ENCODE data around the gene ERICH6B.

The ERICH6B gene

DNA sequence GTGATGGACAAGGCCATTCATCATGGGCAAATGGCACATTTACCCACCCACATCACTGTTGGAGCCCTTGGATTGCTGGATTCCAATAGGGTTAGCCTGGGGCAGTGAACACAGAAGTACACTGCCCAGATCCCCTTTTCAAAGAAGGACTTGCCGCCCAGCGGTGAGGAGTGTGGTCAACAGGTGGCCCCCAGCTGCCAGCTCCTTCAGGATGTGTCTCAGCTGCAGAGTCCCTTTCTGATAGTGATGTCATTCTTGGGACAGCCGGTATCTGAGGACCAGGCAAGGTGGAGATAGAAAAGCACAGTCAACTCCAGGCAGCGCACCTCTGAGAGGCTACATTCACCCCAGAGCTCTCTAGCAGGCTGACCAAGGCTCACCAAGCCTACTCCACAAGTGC lies 16.9 kb downstream of the ERICH6B start:
- no peak for DNase-seq

DNA sequence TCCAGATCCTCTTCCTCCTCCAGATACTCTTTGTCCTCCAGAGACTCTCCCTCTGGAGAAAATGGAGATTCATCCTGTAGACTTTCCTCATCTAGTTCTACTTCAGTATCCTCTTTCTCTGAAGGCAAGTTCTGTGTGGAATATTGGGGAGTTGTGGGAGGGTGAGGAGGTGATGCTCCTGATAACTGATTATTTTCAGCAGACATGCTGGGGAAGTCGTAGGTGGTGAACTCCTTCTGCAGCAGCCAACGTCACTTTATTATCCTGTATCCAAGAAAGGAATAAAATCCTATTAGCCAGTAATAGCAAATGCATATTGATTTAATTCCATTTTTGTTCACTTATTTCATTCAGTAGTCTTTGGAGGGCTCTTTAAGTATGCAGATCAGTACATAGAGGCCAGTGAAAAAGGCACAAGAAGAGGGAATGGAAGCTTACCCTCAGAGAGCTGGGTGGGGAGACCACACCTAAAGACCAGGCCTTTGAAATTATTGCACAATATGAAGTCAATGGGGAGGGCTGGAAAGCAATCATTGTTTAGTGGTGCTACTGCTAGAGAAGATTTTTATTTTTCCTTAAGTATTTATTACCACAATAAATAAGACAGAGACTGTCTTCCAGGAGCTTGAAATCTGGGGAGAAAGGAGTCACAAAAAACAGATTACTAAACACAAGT lies 18.6 kb downstream of the ERICH6B start:
- DNase-seq: no peak

DNA sequence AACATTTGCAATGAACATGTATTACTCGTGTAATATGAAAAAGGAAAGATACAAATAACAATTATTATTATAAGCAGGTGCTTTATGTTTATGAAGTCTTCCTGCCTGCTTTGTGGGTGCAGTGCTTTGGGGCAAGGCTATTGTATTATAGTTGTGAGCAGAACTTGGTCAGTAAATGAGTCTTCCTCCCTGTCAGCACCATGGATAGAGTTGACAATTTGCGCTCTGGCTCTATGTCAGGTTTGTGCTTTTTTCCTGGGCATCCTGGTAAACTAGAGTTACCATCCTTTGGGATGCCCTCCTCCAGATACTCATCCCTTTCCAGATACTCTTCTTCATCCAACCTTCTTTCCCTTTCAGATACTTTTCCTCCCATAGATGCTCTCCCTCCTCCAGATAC lies 19.6 kb downstream of the ERICH6B start:
- DNase-seq: no peak

DNA sequence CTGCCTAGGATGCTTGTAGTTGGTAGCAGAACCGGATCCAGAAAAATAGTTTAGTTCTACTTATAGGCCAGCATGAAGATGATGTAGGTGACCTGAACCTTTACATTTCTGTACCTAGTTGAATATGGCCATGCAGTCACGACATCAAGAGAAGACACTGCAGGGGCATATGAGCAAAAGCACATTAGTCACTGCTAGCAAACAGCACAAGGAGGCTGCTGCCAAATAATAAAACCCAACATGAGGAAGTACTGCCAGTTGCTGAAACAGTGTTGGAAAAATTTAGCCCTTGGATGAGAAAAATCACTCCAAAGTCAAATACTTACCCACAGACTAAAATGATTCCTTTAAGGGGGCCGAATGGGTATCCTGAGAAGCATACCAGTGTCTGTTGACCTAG lies 20.8 kb downstream of the ERICH6B start:
- DNase-seq: no peak

DNA sequence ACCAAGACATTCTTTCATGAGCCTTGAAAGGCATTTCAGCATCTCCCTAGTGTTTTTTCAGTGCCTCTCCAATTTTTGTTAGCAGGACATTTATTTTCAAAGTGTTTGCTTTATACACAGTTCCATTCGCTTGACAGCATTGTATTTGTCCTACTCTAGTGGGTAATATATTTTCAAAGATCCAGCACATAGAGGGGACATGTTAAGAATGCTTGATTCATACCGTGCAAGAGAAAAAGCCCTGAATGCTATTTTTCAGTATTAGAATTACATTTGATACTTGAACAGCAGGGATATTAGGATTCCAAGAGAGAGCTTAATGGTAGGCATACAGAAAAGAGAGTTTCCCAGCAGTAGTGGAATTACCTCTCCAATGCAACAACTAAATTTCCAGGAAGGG lies 21.3 kb downstream of the ERICH6B start:
- DNase-seq: no peak

DNA sequence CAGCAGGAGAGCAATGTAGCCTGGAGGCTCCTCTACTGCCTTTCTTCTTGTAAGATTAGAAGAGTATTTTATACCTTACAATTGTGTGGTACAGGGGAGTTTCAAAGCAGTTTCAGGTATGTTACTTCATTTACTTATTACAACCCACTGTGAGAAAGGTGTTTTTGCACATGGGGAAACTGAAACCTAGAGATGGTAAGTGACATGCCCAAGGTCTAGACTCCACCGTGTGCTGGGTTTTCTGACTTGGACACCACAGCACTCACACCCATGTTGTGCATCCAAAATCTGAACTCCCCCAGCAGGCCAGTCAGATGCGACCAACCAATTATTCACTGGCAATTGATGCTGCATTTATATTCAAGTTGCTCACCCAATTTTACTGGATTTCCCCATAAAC lies 22.8 kb downstream of the ERICH6B start:
- no peak for DNase-seq

DNA sequence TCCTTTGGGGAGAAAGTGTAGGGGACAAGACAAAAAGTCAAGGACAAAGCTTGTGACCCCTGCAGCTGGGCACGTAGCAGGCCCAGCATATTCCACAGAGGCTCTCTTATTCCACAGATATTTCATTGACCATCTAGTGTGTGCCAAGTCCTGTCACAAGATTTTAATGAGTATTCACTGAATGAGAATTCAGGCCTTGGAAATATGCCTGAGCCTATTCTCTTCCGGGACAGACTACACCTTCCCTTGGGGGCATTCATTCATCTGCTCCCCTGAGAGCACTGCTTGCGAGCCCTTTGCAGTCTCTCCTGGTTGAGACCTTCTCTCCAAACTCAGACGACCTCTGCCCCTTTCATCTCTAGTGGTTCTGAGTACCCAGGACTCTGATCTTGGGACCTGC lies 25.5 kb downstream of the ERICH6B start:
- DNase-seq: no peak

DNA sequence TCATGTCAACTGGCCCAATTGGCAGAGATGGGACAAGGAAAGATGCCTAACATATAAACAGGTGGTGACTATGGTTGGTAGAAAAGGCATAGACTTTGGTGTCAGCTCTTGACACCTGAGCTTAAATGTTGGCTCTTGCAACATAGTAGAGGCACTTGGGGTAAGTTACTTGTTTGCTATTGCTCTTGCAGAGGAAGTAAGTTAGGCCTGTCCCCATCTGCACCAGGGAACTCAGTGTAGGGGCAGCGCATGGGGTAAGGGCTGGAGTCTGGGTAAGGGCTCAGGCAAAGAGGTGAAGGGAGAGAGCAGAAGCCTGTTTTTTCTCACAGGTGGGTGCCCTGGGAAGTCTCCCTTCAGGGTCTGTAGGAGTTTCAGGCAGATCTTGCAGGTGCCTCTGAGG lies 27.6 kb downstream of the ERICH6B start:
- no peak for DNase-seq

DNA sequence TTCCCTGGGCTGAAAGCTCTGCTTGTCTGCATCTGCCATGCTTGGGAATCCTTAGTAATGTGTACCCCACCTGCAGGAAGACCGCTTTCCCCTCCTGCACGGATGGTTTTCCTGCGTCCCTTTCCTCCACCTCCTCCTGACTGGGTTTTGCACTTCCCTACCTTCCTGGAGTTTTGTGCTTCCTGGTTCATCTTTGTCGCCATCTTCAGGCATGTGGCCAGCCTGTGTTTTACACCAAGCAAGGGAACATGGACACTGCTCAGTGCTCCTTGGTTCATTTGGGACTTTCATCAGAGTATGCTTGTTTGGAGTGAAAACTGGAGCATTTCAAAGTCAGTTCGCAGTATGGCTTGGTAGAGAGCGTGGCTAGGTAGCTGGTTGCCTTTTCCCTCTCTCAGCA lies 30.7 kb downstream of the ERICH6B start:
- DNase-seq: no peak

DNA sequence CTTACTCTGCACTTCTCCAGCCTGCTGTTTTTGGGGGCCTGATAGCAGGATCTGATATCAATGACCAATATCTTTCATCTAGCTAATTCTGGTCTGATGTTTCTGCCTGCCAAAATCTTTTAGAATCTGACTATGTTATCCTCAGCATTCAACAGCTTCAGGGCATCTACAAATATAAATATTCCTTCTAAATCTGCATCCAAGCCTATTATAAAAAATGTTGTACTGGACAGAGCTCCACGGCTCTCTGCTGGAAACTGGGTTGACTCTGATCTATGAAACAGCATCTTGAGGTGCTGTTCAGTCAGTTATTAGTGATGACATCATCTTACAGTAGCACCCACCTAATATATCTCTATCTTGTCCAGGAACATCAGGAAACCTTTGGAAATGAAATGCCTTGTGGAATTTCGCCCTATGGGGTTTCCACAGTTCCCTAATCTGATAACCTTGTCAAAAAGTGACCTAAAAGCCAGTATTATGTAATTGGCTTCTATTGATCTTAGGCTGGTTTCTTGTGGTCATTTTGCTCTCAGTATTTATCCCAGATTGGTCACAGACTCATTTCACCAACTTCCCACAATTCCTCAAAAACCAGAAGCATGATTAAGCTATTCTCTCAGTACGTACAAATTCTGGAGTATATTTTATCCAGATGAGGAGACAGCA lies 33.0 kb downstream of the ERICH6B start:
- no peak for DNase-seq

DNA sequence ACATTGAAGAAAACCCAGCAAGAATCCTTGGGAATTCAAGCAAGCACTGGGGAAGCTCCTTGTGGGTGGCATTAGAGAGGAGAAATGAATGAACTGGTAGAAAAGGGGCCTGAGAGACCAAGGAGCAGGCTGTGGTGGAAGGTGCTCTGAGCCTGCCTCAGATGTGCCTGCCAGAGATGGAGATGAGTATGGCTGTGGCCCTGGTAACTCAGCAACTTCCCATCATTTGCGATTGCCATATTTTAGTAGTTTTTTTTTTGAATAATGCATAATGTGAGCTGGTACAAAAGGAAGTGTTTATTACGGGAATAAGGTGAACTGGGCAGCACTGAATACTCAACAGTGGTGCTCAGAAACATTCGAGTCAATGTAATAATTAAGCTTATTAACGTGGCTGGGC lies 39.1 kb downstream of the ERICH6B start:
- DNase-seq: no peak

DNA sequence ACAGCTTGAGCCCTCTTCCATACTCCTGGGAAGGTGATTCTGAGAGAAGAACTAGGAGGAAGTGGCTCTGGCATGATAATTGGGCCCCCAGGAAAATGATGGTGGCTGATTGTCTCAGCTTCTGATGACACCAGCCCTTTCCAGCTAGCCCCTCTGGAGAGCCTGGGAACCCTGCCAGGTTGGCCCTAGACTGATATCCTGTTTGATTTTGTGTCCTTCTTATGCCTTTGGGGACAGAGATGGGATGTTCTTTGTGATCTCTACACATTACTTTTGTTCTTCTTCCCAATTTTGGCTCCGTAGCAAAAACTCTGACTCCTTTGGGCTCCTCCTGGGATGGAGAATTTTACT lies 39.7 kb downstream of the ERICH6B start:
- DNase-seq: no peak

DNA sequence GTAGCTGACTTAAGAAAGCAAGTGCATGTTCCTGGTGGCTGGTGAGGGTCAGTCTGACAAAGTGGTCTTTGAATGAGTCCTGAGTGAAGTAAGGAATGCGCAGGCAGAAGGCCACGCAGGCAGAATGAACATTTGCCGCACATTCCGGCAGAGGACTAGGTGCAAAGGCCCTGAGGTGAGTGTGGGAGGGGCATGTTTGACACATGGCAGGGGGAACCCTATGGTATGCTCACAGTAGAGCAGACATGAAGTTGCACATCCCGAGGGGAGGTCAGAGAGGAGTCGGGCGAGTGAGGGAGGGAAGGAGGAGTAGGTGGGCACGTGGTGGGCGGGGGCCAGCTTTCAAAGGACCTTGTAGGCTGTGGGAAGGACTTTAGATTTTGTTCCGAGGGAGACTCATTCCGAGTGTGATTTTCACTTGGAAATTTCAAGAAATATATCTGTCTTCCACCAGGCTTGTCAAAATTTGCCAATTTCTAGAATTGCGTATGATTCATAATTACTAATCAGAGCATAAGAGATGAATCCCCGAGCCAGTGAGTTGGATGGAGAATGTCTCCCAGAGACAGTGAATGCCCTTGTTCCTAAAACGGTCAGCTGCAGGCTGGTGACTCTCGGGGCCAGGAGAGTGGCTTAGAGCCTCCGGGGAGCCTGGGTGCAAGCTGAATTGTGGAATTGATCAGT lies 40.3 kb downstream of the ERICH6B start:
- DNase-seq: no peak

DNA sequence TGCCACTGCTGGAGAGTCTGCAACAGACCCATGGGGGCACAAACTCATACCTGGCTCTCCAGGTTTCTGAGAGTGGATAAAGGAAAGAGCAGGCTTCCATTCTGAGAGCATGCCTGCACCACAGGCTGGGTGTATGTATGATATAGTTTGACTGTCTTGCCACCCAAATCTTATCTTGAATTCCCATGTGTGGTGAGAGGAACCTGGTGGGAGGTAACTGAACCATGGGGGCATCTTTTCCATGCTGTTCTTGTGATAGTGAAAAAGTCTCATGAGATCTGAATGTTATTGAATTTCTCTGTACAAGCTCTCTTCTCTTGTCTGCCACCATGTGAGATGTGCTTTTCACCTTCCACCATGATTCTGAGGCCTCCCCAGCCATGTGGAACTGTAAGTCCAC lies 50.2 kb downstream of the ERICH6B start:
- DNase-seq: no peak

DNA sequence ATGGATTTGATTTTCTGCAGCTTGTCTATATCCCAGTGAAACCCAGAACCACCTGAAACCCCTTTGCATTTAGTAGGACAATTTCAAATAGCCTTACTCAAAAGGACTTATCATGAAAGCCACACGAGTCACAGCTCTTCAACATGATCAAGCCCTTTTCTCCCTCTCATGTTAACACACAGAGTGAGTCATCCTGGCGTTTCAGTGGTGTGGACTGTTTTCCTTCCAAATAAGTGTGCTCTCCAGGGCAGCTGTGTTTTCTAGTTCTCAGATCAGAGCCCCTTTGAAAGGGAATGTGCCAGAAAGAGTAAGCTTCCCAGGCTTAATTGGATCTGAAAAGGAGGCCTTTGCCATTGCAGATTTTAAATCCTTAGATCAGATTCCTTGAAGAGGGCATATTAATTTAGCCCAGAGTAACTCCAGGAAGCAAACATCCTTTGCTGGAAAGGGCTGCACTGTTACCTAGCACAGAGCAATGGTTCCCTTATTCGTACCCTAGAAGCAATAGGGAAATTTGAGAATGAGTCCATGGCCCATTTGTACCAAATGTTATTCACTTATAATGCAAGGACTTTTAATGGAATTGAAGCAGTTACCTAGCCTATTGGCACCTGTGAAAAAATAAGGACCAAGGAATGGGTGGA lies 51.3 kb downstream of the ERICH6B start:
- DNase-seq: no peak

DNA sequence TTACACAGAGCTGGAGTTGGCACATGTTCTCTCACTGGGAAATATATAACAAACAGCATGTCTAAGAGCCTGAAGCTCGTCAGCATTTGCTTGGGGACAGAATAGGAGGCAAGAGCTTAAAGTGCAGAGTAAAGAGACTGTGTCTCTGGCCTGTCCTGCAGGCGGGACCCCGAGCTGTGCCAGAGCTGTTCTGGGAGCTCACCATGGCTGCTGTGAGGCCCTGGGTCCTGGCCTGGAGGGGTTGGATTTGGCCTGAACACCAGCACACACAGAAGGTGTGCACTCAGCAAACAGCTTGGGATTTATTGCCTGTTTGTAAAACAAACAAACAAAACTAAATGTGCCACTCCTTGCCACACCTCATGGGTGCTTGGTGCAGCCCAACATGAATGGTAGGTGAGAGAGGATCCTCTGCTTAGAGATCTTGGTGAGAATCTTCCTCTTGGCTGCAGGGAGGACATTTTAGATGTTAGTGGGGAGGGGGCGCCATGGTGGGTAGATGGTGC lies 60.9 kb downstream of the ERICH6B start:
- no peak for DNase-seq

DNA sequence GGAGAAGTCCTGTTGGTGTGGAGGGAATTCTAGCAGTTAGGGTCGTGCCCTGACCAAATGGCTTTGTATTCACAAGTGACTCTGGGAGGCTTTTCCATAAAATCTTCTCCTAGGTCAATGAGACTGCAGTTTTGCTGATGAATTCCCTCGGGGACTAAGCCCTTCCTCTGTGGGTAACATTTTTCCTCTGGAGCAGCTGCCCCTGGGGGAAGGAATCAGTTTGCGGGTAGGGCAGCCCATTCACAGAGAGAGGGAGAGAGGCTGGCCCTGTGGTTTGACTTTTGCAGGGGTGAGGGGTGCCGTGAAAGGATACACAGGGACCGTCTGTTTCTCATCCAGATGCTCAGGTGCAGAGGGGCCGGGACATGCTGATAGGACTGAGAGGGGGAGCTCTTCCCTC lies 67.3 kb downstream of the ERICH6B start:
- no peak for DNase-seq

DNA sequence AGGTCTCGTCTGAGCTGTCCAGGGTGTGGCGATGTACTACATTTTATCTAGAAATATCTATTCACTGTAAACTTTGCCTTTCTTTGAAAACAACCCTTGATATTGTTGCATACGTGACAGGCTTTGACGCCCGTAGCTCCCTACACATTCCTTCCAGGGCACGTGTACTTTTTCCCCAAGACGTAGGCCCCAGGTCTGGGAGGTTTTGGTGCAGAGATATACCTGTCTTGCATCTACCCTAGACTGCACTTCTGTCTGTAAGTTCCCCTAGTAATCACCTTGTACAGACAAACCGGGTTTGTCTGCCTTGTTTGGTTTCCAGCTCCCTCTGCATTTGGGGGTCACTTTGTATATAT lies 69.2 kb downstream of the ERICH6B start:
- no peak for DNase-seq

DNA sequence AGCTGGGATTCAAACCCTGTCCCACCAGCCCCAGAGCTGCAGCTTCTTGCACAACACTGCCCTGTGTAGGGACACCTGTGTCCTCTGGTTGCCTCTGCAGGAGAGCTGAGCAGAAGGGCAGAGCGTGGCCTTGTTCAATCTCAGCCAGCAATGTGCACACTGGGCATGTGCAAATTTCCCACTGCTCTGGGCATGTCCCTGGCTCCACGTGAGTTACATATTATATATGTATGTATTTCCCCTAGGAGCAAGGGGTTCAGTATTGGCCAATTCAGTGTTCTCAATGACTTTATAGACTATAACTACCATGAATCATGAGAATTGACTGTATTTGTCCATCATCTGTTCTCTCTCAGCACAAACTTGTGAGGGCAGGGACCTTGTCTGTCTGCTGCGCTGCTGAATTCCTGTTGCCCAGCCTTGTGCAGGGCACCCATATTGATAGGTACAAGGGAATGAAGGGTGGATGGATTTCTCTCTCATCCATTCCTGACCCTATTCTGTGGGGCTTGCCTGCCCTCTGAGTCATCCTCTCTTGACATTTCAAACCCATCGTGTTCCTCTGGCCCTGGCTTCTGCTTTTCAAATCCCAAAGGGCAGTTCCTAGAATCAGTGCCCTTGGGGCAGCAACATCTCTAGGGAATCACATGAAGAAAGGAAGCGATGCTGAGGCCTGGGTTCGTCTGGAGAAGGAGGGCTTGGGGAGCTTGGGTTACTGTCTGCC lies 69.7 kb downstream of the ERICH6B start:
- DNase-seq: no peak

DNA sequence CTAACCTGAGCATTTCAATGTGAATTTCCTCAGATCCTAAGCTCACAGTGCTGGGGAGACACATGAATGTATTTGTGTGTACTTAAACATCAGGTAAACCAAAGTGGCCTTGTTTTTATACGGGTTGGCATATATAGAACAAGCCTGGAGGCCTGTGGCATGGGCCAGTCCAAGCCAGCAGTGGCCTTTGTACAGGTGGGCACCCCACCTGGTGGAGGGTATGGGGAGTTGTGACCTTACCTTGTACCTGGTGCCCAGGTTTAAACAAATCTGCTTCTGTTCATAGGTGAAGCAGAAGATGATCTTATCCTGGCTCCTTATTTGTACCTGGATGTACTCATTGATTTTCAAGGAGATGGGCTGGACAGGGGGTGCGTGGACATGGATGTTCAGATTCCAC lies 71.0 kb downstream of the ERICH6B start:
- no peak for DNase-seq

DNA sequence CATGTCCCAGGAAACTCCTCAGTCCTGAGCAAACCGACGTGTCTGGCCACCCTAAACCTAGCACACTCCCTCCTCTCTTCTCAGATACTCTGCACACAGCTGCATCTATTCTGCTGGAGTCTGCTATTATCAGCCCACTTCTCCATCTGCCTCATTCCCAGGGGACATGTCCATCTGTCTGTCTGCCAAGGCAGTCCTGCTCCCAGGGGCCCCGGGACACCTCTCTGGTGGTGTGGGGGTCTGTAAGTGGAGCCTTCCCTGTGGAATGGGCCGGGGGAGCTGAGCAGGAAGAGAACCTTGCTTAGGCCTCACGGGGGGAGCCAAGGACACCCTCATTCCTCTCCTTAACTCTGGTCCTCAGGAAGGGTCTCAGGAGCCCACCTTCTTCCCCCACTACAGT lies 72.7 kb downstream of the ERICH6B start:
- DNase-seq: no peak

DNA sequence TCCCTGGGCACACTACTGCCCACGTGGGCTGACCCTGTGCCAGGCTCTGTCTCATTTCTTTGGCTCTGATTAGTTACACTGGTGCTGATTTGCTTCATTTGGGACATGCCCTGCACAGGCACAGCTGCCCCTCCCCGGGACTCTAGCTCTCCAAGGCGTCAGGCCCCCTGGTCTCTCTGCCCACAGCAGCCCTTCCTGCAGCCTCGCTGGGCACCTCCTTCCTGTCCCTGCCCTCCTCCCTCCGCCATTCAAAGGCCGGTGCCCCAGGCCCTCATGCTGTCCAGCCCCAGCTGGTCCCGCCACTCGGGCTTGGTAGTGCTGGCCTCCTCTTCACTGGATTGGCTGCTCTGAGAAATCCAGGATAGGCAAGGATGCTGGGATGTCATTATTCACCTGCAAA lies 73.1 kb downstream of the ERICH6B start:
- no peak for DNase-seq

DNA sequence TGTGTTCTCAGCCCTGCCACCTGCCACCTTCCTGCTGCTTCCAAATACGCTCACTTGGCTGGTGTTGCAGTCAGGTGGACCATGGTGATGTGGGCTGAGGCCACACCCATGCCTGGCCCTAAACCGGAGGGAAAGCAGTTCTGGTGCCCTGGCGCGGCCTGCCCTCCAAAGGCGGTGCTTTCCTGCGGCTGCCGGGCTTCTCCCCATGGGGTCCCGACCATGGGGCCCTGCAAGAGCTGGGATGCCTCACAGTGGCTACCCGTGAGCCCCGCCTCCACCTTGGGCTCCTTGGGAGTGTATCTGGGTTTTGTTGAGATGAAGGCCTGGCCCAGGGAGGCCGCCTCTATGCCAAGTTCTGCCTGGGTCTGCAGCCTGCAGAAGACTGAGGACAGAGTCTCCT lies 73.7 kb downstream of the ERICH6B start:
- no peak for DNase-seq

All from 8988T (cell line).